B cell (primary cell): Measurements from ENCODE around the gene BBIP1. TPM values are rescaled to one million over a fixed set of nuclear protein-coding genes. Genes with fewer than 3 reads are reported as not detected.

Experiments used
- ATAC-seq: fragments of 200-7000 bp; cut with Tn5 transposase; one replicate; pipeline ENCODE4 v1.10.0; 2021; ENCODE audit warnings: low read depth, mild to moderate bottlenecking, moderate number of reproducible peaks, moderate library complexity
- CTCF ChIA-PET: fragments of 350-600 bp; sonication (Branson Sonifier 250); formaldehyde crosslinking; loops from one replicate; lab custom pipeline; 2021; ENCODE audit warnings: antibody characterized with exemption, inconsistent platforms; lab: Charles Lee
- POLR2A ChIA-PET: fragments of 350-600 bp; sonication (Branson Sonifier 250); formaldehyde crosslinking; loops from one replicate; lab custom pipeline; 2021; ENCODE audit warnings: antibody characterized with exemption; lab: Charles Lee
- DNase-seq: peaks from one replicate; pipeline ENCODE4 v3.0.0; 2013
- H2AFZ ChIP-seq: 2 replicates; pipeline ENCODE4 v1.6.1; 2012; ENCODE audit warnings: mild to moderate bottlenecking, low read depth, low read length; ENCODE audit not compliant: insufficient read depth, poor library complexity, severe bottlenecking
- H3K27ac ChIP-seq, 2 donors: 1 replicate in 1 of 2; 2 replicates in 1 of 2; pipeline ENCODE4 v1.5.1; 2012 to 2013; ENCODE audit warnings: low read length in 2 of 2, mild to moderate bottlenecking in 2 of 2, moderate library complexity in 1 of 2
- H3K27me3 ChIP-seq, 4 experiments: fragments of 200-600 bp in 1 of 4; sonication (generic) in 1 of 4; replicated peaks in 1 of 4; 1 replicate in 2 of 4; 2 replicates in 2 of 4; pipeline versions ENCODE4 v1.6.1 to v1.7.0; 2013 to 2016; ENCODE audit warnings: low read length in 3 of 4, mild to moderate bottlenecking in 2 of 4, mixed read lengths in 1 of 4, moderate library complexity in 1 of 4; ENCODE audit not compliant: insufficient read depth in 4 of 4, control insufficient read depth in 3 of 4; ENCODE audit errors: control extremely low read depth in 1 of 4
- H3K36me3 ChIP-seq, 2 experiments: replicated peaks in 1 of 2; 1 replicate in 1 of 2; 2 replicates in 1 of 2; pipeline versions ENCODE4 v1.6.1 to v1.7.1; 2013; ENCODE audit warnings: low read length in 1 of 2; ENCODE audit not compliant: insufficient read depth in 2 of 2, control insufficient read depth in 1 of 2; ENCODE audit errors: control extremely low read depth in 1 of 2, extremely low read depth in 1 of 2
- H3K4me1 ChIP-seq, 2 donors: fragments of 200-600 bp in 1 of 2; sonication (generic) in 1 of 2; 1 replicate in 1 of 2; 2 replicates in 1 of 2; pipeline versions ENCODE4 v1.5.1 to v1.6.1; 2013 to 2017; ENCODE audit warnings: low read length in 2 of 2; ENCODE audit not compliant: control insufficient read depth in 2 of 2, insufficient read depth in 2 of 2
- H3K4me2 ChIP-seq: replicated peaks from 2 replicates; pipeline ENCODE3; 2012; ENCODE audit warnings: mild to moderate bottlenecking, low read depth, low read length; ENCODE audit not compliant: poor library complexity, severe bottlenecking
- H3K4me3 ChIP-seq, 5 experiments: fragments of 200-600 bp in 1 of 5; sonication (generic) in 1 of 5; 1 replicate in 3 of 5; 2 replicates in 2 of 5; pipeline versions ENCODE4 v1.5.1 to v1.7.0; 2011 to 2016; ENCODE audit warnings: low read length in 4 of 5, mild to moderate bottlenecking in 4 of 5, low read depth in 2 of 5, control low read depth in 1 of 5, moderate library complexity in 1 of 5; ENCODE audit not compliant: insufficient read depth in 1 of 5; ENCODE audit errors: control extremely low read depth in 1 of 5, extremely low read depth in 1 of 5
- H3K79me2 ChIP-seq: fragments of 200-600 bp; sonication (generic); one replicate; pipeline ENCODE4 v1.6.0; 2016; ENCODE audit warnings: low read length; ENCODE audit not compliant: control insufficient read depth, insufficient read depth
- H3K9ac ChIP-seq: fragments of 200-600 bp; sonication (generic); 2 replicates; pipeline ENCODE4 v1.6.1; 2017; ENCODE audit warnings: mild to moderate bottlenecking, low read length, moderate library complexity
- H3K9me3 ChIP-seq, 3 donors: one replicate each; pipeline versions ENCODE4 v1.6.1 to v1.7.1; 2013; ENCODE audit warnings: low read length in 2 of 3; ENCODE audit not compliant: control insufficient read depth in 2 of 3, insufficient read depth in 1 of 3; ENCODE audit errors: control extremely low read depth in 1 of 3
- H4K20me1 ChIP-seq: 2 replicates; pipeline ENCODE4 v1.6.0; 2012; ENCODE audit warnings: mild to moderate bottlenecking, low read length; ENCODE audit not compliant: insufficient read depth, control insufficient read depth, poor library complexity, severe bottlenecking
- H3K27ac Mint-ChIP-seq: one replicate; pipeline ENCODE4 v1.8.0; 2021; ENCODE audit warnings: mixed read lengths
- H3K27me3 Mint-ChIP-seq: one replicate; pipeline ENCODE4 v1.8.0; 2021; ENCODE audit warnings: mixed read lengths
- H3K4me1 Mint-ChIP-seq: one replicate; pipeline ENCODE4 v1.8.0; 2021; ENCODE audit warnings: mixed read lengths
- H3K4me3 Mint-ChIP-seq: one replicate; pipeline ENCODE4 v1.8.0; 2021; ENCODE audit warnings: mixed read lengths
- H3K9me3 Mint-ChIP-seq: one replicate; pipeline ENCODE4 v1.8.0; 2022; ENCODE audit warnings: mixed read lengths; ENCODE audit not compliant: insufficient read depth
- EZH2 ChIP-seq: IDR thresholded peaks from 2 replicates; pipeline ENCODE4 v1.6.1; 2012; ENCODE audit warnings: borderline replicate concordance, low read depth, mild to moderate bottlenecking, moderate library complexity, low read length; ENCODE audit not compliant: insufficient read depth, poor library complexity, severe bottlenecking
- WGBS: methylation state at CpG from one replicate; pipeline ENCODE4 v1.1.5; 2013; ENCODE audit warnings: missing lambda C conversion rate; ENCODE audit not compliant: insufficient coverage; 5-methylcytosine and 5-hydroxymethylcytosine counted together
- intact Hi-C: fragments of 100-400 bp; cut with micrococcal nuclease; formaldehyde crosslinking; loops from one replicate; pipeline ENCODE4 v1.10.0; 2022
- polyA plus RNA-seq: library from polyadenylated mRNA; depleted of rRNA; stranded (reverse); fragments of >200 nt; gene quantifications from 2 replicates; pipeline ENCODE4 v1.2.3, GENCODE V29; 2012
- total RNA-seq, 2 donors: library from RNA; stranded (reverse); fragments of 120-200 nt in 1 of 2; gene quantifications; 1 replicate in 1 of 2; 2 replicates in 1 of 2; pipeline versions ENCODE4 v1.2.3 to v1.2.4, GENCODE V29; 2013 to 2022
- TF ChIP-seq, protein P1 (sequence below): fragments of 200-600 bp; IDR thresholded peaks from one replicate; pipeline ENCODE4 v1.8.0; 2022; ENCODE audit warnings: antibody characterized with exemption, mild to moderate bottlenecking

The BBIP1 gene
- total and polyA plus RNA-seq, 2 donors (not counting 1 experiment from before 2014, with no cell fraction given), result 10.6 to 46.1 TPM

DNA sequence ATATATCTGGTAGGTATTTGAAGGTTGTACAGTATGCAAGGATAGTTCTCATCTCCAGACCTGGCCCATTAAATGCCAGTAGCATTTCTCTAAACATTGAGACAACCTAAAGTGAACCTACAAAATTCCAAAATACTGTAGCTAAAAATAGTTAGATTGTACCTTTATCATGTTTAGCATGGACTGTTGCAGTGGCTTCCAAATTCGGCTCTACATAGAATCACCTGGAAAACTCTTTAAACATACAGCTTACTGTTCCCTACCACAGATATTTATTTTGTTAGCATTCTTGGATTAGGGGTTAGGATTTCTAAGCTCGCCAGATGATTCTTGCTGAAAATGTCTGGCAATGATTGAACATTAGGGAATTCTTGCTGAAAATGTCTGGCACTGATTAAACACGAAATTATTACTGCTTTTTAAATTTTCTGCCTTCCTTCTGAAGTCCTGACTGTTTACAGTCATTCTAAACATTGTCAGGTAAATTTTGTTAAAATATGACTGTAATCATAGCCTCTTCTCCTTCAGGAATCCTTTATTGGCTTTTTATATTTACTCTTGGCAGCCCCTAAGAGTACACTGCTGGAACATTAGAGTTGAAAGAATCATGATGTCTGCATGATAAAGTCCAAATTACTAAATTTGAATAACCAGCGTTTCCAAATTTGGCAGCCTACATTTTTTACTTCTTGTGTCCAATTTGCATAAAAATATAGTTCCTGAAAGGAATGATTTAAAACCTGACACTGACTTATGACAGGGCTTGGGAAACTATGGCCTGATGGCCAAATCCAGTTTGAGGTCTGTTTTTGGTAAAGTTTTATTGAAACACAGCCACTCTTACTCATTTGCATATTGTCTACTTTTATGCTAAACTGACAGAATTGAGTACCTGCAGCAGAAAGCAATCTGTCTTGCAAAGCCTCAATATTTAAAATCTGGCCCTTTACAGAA lies 40.7 kb upstream of the BBIP1 start:
- peaks cover 0 to 28% of the 10 kb centered on the region in 2 donors for H3K4me1 ChIP-seq
- ChIA-PET CTCF (interaction anchor here (0.6 kb wide), 1 partner anchor 42 kb away, joined by 5 read pairs; no protein-coding TSS in a partner anchor), POLR2A (no interaction called here)
- H4K20me1 ChIP-seq, result peaks cover 92% of the 10 kb centered on the region
- peak overlapping the region; percentile 3 for H3K4me2 ChIP-seq
- H3K36me3 ChIP-seq, result peaks cover 2 to 8% of the 10 kb centered on the region in 2 experiments
- H3K4me3 ChIP-seq, result no peak overlapping the region
- H3K9ac ChIP-seq, result no peak overlapping the region
- H3K79me2 ChIP-seq, result peaks cover 98% of the 10 kb centered on the region
- H2AFZ ChIP-seq, result no peak overlapping the region
- no peak overlapping the region for H3K27ac ChIP-seq
- H3K4me3 Mint-ChIP-seq, result no peak overlapping the region
- WGBS, result no CpG with 5 or more reads among the region's 4 CpGs
- no peak for DNase-seq
- no peak for ATAC-seq
- H3K27me3 Mint-ChIP-seq, result no peaks in the 10 kb centered on the region
- no peak overlapping the region for H3K27ac Mint-ChIP-seq
- peaks cover 1% of the 10 kb centered on the region for H3K9me3 Mint-ChIP-seq
- H3K27me3 ChIP-seq, result no peaks in the 10 kb centered on the region
- intact Hi-C loops, result no loop called here
- H3K4me1 Mint-ChIP-seq, result peaks cover 73% of the 10 kb centered on the region
- TF ChIP-seq EZH2, result no peak
- TF ChIP-seq, protein P1, sequence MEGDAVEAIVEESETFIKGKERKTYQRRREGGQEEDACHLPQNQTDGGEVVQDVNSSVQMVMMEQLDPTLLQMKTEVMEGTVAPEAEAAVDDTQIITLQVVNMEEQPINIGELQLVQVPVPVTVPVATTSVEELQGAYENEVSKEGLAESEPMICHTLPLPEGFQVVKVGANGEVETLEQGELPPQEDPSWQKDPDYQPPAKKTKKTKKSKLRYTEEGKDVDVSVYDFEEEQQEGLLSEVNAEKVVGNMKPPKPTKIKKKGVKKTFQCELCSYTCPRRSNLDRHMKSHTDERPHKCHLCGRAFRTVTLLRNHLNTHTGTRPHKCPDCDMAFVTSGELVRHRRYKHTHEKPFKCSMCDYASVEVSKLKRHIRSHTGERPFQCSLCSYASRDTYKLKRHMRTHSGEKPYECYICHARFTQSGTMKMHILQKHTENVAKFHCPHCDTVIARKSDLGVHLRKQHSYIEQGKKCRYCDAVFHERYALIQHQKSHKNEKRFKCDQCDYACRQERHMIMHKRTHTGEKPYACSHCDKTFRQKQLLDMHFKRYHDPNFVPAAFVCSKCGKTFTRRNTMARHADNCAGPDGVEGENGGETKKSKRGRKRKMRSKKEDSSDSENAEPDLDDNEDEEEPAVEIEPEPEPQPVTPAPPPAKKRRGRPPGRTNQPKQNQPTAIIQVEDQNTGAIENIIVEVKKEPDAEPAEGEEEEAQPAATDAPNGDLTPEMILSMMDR, result no peak
- no peaks in the 10 kb centered on the region for H3K9me3 ChIP-seq

DNA sequence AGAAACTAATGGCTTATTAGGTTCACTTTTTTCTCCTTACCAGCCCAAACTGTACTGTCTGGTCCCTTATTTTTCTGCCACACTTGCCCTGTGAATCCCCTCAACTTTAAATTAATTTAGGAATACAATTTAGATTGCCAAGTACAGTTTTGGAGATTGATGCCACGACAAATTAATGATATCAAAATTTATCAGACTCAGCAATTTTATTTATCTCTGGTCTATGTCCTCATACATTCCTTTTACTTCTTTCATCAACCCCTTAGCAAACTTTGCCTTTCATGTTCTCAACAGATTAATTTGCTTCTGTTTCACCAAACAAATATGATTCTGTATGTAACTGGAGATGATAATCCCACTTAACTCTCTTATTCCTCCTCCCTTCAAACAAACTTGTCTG lies 38.6 kb upstream of the BBIP1 start:
- ChIA-PET POLR2A (no interaction called here), CTCF (interaction anchor here (1.9 kb wide), 1 partner anchor 13 kb away, joined by 5 read pairs; no protein-coding TSS in a partner anchor)
- H3K27ac ChIP-seq, result no peak overlapping the region
- TF ChIP-seq, protein P1, result no peak
- TF ChIP-seq EZH2, result no peak
- no peak overlapping the region for H3K9ac ChIP-seq
- no peak overlapping the region for H3K27ac Mint-ChIP-seq
- no peak overlapping the region for H3K4me3 Mint-ChIP-seq
- peaks cover 0 to 3% of the 10 kb centered on the region in 2 experiments for H3K36me3 ChIP-seq
- H3K9me3 ChIP-seq, result no peaks in the 10 kb centered on the region
- H4K20me1 ChIP-seq, result peaks cover 92% of the 10 kb centered on the region
- H3K4me1 ChIP-seq, result peaks cover 0 to 24% of the 10 kb centered on the region in 2 donors
- no peaks in the 10 kb centered on the region for H3K27me3 Mint-ChIP-seq
- no peaks in the 10 kb centered on the region for H3K27me3 ChIP-seq
- H3K9me3 Mint-ChIP-seq, result peaks cover 1% of the 10 kb centered on the region
- WGBS, result no CpG with 5 or more reads among the region's 1 CpG
- no peak for DNase-seq
- no peak overlapping the region for H3K4me2 ChIP-seq
- no peak overlapping the region for H3K4me3 ChIP-seq
- peaks cover 71% of the 10 kb centered on the region for H3K4me1 Mint-ChIP-seq
- peaks cover 96% of the 10 kb centered on the region for H3K79me2 ChIP-seq
- intact Hi-C loops, result no loop called here
- ATAC-seq, result no peak
- H2AFZ ChIP-seq, result no peak overlapping the region
